Activated T-helper 1 cell treated with Interleukin-2 at 50 U/mL for 16 hours (primary cell): ENCODE measurements around the gene C19orf81.
"Not testable (repeated sequence)": the region's sequence is repeated elsewhere in the genome, so short reads cannot be mapped to it uniquely, and the experiment has no call there.

Experiments used
- DNase-seq: peaks from one replicate; pipeline ENCODE4 v3.0.0-alpha.2; 2020; ENCODE audit warnings: low read depth

C19orf81 gene

DNA sequence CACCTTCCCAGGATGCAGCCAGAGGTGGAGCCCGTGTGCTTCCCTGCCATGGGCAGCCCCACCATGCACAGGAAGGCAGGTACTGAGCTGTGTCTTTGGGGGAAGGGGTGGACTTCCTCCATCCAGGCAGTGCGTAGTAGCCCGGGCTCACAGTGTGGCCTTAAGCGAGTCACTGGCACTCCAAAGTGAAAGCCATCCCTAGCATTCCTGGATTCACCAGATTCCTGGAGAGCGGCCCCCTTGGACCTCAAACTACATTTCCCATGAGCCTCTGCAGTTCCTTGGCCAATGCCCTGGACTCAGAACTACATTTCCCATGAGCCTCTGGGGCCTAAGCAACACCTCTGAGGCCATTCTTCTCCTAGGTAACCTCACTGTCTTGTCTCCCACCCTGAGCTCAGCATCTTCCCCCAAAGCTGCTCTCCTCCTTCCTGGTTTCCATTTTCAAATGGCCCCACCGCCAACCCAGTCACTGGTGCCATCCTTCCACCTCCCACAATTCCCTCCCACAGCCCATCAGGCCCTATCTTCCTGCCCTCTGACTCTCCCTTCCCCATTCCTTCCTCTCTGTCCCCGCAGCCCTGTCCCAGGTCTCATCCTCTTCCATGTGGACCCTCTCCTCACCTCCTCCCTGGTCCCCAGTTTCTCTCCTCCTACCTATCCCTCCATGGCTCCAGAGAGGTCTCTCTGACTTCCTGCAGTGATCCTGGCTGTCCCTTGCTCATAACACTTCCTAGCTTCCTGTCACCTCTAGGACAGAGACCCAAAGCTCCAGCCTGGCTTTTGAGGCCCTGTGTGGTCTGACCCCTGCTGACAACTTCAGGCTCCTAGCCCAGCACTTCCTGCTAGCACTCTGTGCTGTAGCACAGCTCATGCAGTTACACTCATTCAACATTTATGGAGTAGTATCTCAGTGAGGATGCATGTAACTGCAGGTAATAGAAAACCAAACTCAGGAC is at the start of gene C19orf81:
Gene C19orf81, plus strand, starts transcription at position 13 of the 959 bp plus-strand sequence. Its CDS starts 0 bp downstream, at position 13.
- DNase-seq, result no peak

DNA sequence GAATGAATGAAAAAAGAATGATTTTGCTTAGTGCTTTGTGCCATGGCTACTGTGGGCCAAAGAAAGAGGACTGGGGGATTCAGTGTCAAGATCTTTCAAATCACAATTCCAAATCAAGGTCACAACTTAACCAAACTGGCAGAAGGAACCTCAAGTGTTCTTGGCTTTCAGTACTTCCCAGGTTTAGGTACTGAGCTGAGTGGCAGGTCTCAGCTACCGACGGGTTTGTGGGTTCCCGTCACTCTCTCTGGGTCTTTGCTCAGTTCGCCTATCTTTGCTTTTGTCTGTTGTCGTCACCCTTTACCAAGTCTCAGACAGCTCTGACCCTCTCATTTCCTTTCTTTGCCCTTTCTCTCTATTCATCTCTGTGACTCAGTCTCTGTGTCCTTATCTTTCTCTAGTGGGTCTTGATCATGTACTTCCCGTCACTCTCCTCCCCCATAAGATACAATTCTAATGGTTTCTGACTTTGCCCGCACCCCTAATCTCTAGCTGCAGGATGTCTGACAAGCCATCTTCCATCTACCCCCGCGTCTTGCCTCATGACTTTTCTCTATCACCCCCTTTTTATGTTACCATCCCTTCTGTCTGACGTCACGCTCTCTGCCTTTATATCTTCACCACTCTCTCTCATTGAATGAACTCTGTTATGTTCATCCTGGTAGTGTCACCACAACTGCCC is 47.7 kb upstream of the C19orf81 start:
- DNase-seq, result no peak

DNA sequence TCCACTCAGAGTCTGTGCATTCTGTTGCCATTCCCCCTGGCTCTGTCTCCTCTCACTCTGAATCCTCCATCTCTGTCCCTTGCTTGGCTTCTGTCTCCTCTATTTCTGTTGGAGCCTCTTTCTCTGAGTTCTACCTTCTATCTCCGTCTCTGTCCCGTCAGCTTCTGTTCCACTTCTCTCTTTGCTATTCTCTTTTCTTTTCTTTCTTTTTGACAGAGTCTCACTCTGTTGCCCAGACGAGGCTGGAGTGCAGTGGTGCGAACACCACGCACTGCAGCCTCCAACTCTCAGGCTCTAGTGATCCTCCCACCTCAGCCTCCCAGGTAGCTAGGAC is 47.2 kb upstream of the C19orf81 start:
- DNase-seq, result no peak

DNA sequence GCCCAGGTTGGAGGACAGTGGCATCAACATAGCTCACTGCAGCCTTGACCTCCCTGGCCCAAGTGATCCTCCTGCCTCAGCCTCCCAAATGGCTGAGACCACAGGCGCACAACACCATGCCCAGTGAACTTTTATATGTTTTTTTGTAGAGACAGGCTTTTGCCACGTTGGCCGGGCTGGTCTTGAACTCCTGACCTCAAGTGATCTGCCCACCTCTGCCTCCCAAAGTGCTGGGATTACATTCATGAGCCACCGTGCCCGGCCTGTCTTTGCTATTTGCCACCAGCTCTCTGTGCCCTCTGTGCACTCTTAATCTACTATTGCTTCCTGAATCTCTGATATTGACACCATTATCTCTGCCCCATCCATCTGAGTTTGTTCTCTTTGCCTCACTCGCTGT is 46.7 kb upstream of the C19orf81 start:
- DNase-seq, result no peak

DNA sequence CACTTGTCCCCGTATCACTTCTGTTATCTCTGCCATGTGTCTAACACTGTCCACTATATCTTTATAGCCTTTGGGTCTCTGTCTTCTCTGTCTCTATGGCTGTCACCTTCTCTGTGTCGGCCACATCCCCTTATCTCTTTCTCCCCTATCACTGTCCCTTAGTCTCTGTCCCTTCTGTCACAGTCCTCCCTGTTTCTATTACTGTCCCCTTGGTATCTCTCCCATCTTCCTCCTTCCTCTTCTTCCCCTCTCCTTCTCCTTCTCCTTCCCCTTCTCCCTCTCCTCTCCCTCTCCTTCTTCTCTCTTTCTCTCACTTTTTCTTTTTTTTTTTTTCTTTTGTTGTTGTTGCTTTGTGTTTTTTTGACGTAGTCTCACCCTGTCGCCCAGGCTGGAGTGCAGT is 46.3 kb upstream of the C19orf81 start:
- DNase-seq, result no peak

DNA sequence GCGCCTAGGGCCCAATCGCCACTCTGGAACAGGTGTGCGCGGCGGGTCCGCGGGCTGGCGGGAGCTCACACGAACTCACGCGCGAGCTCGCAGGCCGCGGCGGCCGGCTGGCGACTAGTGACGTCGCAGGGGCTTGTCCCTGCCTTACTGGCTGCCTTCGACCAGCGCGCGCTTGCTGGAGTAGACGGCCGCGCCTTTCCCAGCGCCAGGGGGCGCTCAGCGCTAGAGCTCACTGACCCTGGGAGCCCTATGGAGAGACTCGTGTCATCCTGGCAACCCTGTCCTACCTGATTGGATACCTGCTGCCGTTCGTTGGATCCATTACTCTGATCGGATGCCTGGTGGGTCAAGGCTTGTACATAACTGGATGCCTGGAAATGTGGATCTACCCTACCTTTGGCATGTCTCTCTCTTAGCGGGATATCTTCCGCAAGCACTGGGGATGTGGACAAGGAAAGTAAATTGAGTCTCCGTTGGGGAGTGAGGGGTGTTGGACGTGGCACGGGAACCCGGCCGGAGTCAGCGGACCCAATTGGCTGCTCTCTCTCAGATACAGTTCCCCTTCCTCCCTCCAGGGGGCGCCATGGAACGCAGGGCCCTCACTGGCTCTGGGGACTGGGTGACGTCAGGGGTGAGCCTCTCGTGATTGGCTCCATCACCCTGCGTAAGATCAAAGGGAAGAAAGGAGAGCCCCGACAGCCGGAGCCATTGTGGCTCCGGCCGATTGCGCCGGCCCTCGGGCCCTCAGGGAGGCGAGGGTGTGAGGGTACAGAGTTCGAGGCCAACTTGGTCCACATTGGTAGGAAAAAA is 44.8 kb upstream of the C19orf81 start:
- DNase-seq, result not testable (repeated sequence)

DNA sequence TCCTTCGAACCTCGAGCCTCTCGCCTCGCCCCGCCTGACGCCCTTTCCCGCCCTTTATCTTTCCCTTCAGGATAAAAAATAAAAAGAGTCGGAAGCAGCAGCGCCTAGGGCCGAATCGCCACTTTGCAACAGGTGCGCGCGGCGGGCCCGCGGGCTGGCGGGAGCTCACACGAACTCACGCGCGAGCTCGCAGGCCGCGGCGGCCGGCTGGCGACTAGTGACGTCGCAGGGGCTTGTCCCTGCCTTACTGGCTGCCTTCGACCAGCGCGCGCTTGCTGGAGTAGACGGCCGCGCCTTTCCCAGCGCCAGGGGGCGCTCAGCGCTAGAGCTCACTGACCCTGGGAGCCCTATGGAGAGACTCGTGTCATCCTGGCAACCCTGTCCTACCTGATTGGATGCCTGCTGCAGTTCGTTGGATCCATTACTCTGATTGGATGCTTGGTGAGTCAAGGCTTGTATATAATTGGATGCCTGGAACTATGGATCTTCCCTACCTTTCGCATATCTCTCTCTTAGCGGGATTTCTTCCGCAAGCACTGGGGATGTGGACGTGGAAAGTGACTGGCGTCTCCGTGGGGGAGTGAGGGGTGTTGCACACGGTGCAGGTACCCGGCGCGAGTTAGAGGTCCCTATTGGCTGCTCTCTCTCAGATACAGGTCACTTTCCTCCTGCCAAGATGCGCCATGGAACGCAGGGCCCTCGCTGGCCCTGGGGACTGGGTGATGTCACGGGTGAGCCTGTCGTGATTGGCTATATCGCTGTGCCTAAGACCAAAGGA is 43.0 kb upstream of the C19orf81 start:
- not testable (repeated sequence) for DNase-seq

DNA sequence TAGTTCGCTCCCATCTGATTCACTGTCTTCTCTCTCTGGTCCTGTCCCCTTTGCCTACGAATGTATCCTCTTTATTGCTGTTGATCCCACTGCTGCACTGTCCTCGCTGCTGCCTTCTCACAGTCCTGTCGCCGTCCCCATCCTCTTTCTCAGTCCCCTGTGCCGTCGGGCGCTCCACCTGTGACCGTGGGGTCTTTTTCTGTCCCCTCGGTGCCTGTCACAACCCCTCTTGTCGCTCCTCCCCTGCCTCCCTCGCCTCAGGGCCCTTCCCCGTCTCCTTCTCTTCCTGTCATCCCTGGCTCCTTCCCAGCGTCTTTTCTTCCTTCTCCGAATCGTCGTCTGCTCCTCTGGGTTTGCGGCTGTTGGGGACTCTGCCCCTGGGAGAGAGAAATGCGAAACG is 41.9 kb upstream of the C19orf81 start:
- DNase-seq, result no peak

DNA sequence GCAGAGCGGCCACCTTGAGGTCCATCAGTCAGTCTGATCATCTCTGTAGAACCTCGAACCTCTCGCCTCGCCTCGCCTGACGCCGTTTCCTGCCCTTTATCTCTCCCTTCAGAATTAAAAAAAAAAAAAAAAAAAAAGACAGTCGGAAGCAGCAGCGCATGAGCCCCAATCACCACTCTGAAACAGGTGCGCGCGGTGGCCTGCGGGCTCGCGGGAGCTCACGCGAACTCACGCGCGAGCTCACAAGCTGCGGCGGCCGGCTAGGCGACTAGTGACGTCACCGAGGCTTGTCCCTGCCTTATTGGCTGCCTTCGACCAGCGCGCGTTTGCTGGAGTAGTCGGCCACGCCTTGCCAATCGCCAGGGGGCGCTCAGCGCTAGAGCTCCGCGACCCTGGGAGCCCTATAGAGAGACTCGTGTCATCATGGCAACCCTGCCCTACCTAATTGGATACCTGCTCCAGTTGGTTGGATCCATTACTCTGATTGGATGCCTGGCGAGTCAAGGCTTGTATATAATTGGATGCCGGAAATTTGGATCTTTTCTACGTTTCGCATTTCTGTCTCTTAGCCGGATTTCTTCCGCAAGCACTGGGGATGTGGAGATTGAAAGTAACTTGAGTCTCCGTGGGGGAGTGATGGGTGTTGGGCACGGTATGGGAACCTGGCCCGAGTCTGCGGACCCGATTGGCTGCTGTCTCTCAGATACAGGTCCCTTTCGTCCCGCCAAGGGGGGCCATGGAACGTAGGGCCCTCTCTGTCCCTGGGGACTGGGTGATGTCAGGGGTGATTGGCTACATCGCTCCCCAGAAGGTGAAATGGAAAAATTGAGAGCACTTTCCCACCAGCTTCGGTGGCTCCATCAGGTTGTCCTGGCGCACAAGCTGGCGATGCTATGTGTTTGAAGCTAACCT is 41.1 kb upstream of the C19orf81 start:
- peak; percentile 15 for DNase-seq

DNA sequence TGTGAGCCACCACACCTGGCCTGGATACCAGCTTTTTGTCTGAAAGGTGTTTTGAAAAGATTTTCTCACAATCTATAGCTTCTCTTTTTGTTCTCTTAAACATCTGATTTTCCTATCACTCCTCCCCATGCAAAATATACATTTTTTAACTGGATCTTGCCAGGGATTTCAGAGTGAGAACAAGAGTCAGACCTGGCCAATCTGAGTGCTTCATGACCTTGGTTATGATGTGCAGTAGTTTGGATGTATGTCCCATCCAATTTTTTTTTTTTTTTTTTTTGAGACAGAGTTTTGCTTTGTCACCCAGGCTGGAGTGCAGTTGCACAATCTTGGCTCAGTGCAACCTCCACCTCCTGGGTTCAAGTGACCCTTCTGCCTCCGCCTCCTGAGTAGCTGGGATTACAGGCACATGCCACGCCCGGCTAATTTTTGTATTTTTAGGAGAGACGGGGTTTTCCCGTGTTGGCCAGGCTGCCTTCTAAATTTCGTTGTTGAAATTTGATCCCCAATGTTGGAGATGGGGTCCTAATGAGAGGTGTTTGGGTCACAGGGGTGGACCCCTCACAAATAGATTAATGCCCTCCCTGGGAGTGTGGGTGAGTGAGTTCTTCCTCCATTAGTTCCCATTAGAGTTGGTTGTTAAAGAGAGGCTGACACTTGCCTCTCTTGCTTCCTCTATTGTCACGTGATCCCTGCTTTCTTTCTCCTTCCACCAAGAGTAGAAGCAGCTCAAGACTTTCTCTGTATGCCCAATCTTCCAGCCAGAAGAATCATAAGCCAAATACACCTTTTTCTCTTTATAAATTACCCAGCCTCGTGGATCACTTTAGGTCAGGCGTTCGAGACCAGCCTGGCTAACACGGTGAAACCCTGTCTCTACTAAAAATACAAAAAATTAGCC is 36.5 kb upstream of the C19orf81 start:
- DNase-seq, result not testable (repeated sequence)

DNA sequence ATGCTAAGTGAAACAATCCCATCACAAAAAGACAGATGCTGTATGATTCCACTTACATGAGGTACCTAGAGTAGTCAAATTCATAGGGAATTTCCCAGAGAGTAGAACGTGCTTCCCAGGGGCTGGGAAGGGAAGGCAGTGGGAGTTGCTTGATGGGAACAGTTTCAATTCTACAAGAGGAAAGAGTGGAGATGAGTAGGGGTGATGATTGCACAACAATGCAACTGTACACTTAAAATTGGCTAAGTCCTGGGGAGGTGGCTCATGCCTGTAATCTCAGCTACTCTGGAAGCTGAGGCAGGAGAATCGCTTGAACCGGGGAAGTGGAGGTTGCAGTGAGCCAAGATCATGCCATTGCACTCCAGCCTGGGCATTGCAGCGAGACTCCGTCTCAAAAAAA is 30.9 kb upstream of the C19orf81 start:
- DNase-seq, result not testable (repeated sequence)

DNA sequence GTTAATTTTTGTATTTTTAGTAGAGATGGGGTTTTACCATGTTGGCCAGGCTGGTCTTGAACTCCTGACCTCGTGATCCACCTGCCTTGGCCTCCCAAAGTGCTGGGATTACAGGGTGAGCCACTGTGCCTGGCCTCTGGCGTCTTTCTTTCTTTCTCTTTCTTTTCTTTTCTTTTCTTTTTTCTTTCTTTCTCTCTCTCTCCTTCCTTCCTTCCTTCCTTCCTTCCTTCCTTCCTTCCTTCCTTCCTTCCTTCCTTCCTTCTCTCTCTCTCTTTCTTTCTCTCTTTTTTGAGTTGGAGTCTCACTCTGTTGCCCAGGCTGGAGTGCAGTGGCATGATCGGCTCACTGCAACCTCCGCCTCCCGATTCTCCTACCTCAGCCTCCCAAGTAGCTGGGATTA is 30.1 kb upstream of the C19orf81 start:
- DNase-seq, result not testable (repeated sequence)

DNA sequence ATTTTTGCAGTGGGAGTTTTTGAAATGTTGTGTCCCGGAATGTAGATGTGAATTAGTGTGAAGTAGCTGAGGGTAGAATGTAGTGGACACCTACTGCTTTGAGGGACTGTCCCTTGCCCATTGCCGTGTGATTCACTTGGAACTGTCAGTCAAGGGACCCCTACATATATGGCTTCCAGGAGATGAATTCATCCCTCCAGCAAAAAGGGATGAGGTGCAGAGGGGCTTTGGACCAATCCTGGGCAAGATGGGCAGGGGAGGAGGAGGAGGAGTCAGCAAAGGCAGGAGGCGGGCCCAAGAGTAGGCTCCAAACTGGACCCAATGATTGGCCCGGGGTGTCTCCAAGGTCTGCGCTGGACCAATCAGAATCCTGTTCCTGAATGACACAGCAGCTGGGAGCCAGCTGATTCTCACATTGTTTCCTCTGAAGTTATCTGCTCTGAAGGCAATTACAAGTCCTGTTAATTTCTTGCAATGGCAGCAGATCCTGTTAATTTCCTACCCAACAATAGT is 28.8 kb upstream of the C19orf81 start:
- DNase-seq, result not testable (repeated sequence)

DNA sequence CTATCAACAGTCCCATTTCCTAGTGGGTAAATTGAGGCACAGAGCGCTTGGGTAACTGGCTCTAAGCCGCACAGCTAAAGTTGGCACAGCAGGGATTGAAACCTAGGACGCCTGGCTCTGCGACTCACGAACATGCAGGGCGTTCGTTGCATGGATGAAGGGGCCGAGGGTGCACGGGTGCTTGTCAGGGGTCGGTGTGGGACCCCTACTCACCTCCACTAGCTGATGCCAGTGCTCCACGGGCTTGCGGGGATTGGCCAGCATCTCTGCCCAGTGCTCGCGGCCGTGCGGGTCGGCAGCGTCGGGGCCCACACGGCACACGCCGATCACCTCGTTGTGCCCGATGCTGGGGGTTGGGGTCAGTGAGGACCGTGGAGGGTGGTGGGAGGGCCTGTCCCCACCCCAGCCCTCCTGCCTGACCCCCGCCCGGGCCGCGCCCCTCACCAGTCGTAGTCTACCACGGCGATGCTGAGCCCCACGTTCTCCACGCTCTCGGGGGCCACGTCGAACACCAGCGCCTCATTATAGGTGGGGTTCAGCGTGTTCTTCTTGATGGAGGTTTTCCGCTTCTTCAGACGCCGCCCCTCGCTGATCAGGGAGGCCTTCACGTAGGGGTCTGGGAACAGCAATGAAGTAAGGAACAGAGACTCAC is 24.2 kb upstream of the C19orf81 start:
- DNase-seq, result no peak

DNA sequence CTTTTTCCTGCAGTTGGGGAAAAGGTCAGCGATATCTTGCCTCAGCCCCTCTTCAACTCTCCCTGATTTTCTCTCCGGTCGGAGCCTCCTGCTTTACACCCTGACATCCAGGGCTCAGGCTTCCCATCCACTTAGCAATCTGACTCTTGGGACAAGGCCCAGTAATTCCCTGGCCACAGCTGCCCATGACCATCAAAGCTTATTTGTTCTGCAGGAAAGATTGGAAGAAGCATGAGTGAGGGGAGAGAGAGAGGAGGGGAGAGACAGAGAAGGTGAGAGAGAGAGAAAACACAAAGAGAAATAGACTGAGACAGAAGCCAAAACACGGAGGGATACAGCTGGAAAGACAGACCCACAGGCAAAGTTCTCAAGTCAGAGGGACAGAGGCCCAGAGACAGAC is 23.2 kb upstream of the C19orf81 start:
- DNase-seq, result no peak

DNA sequence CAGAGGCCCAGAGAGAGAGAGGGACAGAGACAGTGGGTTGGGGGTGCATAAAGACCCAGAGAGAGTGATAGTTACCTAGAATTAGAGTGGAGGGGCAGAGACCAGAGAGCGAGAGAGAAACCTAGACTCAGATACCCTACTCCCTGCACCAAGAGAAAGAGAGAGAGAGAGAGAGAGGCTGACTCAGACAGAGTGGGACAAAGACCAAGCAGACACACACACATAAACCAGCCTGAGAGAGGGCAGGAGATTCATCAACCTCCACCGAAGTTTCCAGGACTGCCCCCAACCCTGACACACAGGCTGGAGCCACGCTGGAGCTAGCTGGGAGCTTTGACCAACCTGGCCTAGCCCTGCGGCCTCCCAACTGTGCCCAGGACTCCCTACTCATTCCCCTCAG is 22.4 kb upstream of the C19orf81 start:
- DNase-seq, result no peak

DNA sequence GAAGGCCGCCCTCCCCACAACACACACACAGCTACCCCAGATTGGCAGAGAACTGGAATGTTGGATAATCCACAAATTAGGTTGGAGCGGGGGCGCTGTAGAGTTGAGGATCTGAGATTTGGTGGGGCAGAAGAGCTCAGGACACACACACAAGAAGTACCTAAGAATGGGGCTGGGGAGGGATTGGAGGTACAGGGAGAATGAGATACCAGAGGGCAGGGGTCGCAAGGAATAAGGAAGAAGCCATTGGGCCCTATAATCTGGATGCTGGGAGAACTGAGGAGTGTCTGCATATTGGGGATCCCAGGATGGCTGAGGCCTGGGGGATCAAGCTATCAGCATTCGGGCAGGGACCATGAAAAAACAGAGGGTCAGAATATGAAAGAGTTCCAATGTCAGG is 21.1 kb upstream of the C19orf81 start:
- no peak for DNase-seq

DNA sequence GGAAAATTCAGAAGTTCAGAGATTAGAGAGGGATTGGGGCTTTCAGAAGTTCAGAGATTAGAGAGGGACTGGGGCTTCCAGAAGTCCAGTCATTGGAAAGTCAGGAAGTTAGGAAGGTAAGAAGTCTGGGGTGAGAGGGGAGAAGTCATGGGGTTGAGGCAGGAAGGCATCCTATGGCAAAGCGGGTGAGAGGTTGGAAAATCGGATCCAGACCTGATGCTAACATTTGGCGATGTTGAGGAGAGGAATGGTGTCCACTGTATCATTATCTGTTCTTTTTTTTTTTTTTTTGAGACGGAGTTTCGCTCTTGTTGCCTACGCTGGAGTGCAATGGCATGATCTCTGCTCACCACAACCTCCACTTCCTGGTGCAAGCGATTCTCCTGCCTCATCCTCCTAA is 20.7 kb upstream of the C19orf81 start:
- no peak for DNase-seq

DNA sequence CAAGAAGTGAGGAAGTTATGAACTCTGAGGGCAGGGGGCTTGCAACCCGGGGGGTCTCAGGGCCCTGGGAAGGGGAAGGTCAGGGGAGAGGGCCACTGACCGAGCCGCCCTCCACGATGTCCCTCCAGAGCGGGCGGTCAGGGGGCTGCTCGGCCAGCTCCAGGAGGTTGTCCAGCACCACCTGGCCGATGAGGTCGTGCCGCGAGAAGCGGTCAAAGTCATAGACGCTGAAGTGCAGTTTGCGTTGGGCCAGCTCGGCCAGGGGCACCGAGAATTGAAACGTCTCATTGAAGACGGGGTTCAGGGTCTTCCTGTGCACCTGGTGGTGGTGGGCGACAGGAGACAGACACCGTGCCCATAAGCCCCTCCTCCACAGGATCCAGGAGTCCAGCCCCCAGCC is 20.1 kb upstream of the C19orf81 start:
- no peak for DNase-seq
